Mammary epithelial cell (primary cell): ENCODE measurements around the gene CD81.

Experiments
- CTCF ChIP-seq, 2 donors: IDR thresholded peaks in 1 of 2; conservative IDR thresholded peaks in 1 of 2; 2 replicates each; pipeline ENCODE4 v1.5.1; 2011 to 2012; ENCODE audit warnings: inconsistent platforms in 2 of 2, low read length in 2 of 2, mild to moderate bottlenecking in 2 of 2, control low read depth in 1 of 2, low read depth in 1 of 2; ENCODE audit not compliant: insufficient read depth in 1 of 2; ENCODE audit errors: extremely low read depth in 1 of 2
- EZH2 ChIP-seq: IDR thresholded peaks from 2 replicates; pipeline ENCODE4 v1.6.1; 2012; ENCODE audit warnings: low read length, inconsistent platforms, borderline replicate concordance

DNA sequence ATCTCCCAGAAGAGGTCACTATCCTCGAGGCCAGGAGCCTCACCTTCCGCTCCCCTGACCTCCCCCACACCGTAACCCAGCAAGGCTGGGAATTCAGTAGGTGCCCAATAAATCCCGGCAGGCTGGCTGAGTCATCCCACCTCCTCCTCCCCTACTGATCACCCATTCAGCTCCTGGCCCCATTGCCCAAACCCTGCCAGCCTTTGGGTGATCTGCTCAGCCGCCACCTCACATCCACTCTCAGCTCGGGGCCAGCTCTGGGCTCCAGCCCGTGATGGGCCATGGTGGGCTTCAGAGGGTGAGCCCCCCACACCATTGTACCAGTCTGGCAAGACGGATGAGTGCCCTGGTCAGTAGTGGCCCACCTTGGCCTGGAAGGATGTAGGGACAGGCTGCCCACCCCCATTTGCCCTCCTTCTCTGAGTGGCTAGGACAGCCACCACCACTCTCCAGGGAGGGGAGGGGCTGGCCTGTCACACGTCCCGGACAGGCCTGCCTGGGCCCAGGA, 59.0 kb downstream of the CD81 start:
- no peak for TF ChIP-seq CTCF (conservative IDR thresholded peaks at IDR 0.05 in 1 of 2, IDR thresholded peaks at IDR 0.05 in 1 of 2; ENCODE audit: extremely low read depth in 1 of 2, insufficient read depth in 1 of 2, low read depth in 1 of 2, low read length in 2 of 2)
- TF ChIP-seq EZH2, result no peak
